ENCODE results near the gene GHRL.

The GHRL gene

GRCh38 chr3:10247679-10248183 is 45.0 kb downstream of the GHRL start:
- H3K4me3 Mint-ChIP-seq, result peak overlapping the region; percentile 94
- peaks cover 75% of the 10 kb centered on the region for H3K36me3 Mint-ChIP-seq (ENCODE audit: low read depth)
- no peaks in the 10 kb centered on the region for H3K27me3 Mint-ChIP-seq
- peak overlapping the region; percentile 85 for H3K27ac Mint-ChIP-seq
- intact Hi-C loops (cut with micrococcal nuclease), result loop anchor here (2.0 kb wide), 1 partner anchor 15 kb away; no protein-coding TSS in a partner anchor
- H3K4me1 Mint-ChIP-seq (ENCODE audit: low read depth), result peaks cover 45% of the 10 kb centered on the region
- H3K9me3 Mint-ChIP-seq, result peaks cover 20% of the 10 kb centered on the region

DNA sequence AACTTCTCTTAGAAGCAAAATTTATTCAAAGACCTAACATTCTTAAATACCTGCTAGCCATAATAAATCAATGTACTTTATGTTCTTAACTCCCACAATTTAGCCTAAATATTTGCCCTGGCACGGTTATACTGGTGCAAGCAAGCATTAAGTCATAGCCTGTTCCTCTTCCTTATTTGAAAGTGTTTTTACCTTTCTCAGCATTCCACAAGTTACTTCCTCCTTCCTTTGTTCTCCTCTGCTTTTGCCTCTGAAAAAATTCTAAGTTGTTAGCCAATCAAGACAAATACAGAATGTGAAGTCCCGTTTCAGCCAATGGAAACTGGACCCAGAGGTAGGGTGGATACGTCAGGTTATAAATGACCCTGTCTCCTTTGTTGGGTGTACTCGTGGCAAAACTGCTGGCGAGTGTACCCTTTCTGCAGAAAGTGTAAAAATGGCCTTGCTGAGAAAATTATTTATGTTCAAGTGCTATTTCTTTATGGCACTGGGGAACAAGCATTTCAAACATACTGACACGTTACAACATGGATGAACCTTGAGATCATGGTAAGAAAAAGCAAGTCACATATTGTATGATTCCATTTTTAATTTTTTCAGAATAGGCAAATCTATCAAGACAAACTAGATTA is 47.5 kb downstream of the GHRL start:
- H3K27me3 Mint-ChIP-seq, result no peaks in the 10 kb centered on the region
- H3K36me3 Mint-ChIP-seq (ENCODE audit: low read depth), result peaks cover 58% of the 10 kb centered on the region
- peak overlapping the region; percentile 33 for H3K27ac Mint-ChIP-seq

DNA sequence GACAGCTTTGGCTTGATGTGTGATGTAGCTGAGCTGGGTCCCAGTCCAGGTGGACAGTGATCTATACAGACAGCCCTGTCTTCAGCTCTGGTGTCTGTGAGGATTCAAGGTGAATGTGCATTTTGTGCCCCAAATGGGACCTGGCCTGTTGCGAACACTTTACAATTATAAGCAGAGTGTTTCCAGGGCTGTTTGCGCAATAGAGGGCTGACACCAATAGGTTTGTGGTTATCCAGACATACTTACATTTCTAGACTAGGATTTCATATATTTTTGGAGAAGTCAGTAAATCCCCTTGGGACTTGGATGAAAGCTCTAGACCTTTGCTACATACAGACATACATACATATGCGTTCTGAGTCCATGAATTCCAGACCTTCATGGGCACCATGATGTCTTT is 48.7 kb downstream of the GHRL start:
- H3K27ac Mint-ChIP-seq, result no peak overlapping the region
- intact Hi-C loops (cut with micrococcal nuclease), result no loop called here
- no peaks in the 10 kb centered on the region for H3K27me3 Mint-ChIP-seq
- peaks cover 25% of the 10 kb centered on the region for H3K4me1 Mint-ChIP-seq (ENCODE audit: low read depth)
- H3K36me3 Mint-ChIP-seq (ENCODE audit: low read depth), result peaks cover 59% of the 10 kb centered on the region
- H3K9me3 Mint-ChIP-seq, result peaks cover 20% of the 10 kb centered on the region
- no peak overlapping the region for H3K4me3 Mint-ChIP-seq

More for the DNA sequence above, 47.5 kb downstream of the GHRL start:
- Mint-ChIP-seq H3K4me3 (no peak overlapping the region), H3K9me3 (peaks cover 20% of the 10 kb centered on the region), H3K4me1 (ENCODE audit: low read depth) (peaks cover 33% of the 10 kb centered on the region)
- intact Hi-C loops (cut with micrococcal nuclease), result no loop called here

GRCh38 chr3:10242182-10243065 is 50.3 kb downstream of the GHRL start:
- H3K9me3 Mint-ChIP-seq, result peaks cover 20% of the 10 kb centered on the region

DNA sequence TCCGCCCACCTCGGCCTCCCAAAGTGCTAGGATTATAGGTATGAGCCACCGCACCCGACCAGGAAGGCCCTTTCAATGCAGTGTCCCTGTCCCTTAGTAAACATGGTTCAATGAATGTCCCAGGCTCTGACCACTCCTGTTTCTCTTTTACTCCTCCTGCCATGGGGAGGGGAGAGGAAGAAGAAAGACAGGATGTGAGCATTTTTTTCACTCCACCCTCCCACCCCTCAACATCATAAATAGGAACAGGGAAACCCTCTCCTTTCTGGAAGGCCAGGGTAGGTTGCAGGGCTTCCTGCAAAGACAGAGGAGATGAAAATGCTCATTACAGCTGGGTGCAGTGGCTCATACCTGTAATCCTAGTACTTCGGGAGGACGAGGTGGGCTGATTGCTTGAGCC is 51.9 kb downstream of the GHRL start:
- intact Hi-C loops (cut with micrococcal nuclease), result no loop called here
- H3K4me1 Mint-ChIP-seq (ENCODE audit: low read depth), result peaks cover 29% of the 10 kb centered on the region

More at GRCh38 chr3:10242182-10243065, 50.3 kb downstream of the GHRL start:
- H3K4me3 Mint-ChIP-seq, result no peak overlapping the region
- H3K36me3 Mint-ChIP-seq (ENCODE audit: low read depth), result peaks cover 57% of the 10 kb centered on the region
- peak overlapping the region; percentile 85 for H3K27ac Mint-ChIP-seq
- H3K27me3 Mint-ChIP-seq, result no peaks in the 10 kb centered on the region
- intact Hi-C loops (cut with micrococcal nuclease), result no loop called here
- peaks cover 29% of the 10 kb centered on the region for H3K4me1 Mint-ChIP-seq (ENCODE audit: low read depth)

GRCh38 chr3:10238345-10239183 is 54.2 kb downstream of the GHRL start:
- intact Hi-C loops (cut with micrococcal nuclease), result no loop called here

More for the DNA sequence above, 51.9 kb downstream of the GHRL start:
- H3K4me3 Mint-ChIP-seq, result no peak overlapping the region
- peak overlapping the region; percentile 76 for H3K27ac Mint-ChIP-seq
- H3K9me3 Mint-ChIP-seq, result peaks cover 15% of the 10 kb centered on the region
- H3K36me3 Mint-ChIP-seq (ENCODE audit: low read depth), result peaks cover 57% of the 10 kb centered on the region
- no peaks in the 10 kb centered on the region for H3K27me3 Mint-ChIP-seq

More at GRCh38 chr3:10238345-10239183, 54.2 kb downstream of the GHRL start:
- H3K4me3 Mint-ChIP-seq, result no peak overlapping the region
- H3K27ac Mint-ChIP-seq, result peak overlapping the region; percentile 84
- peaks cover 55% of the 10 kb centered on the region for H3K36me3 Mint-ChIP-seq (ENCODE audit: low read depth)
- peaks cover 29% of the 10 kb centered on the region for H3K4me1 Mint-ChIP-seq (ENCODE audit: low read depth)
- no peaks in the 10 kb centered on the region for H3K27me3 Mint-ChIP-seq
- no peaks in the 10 kb centered on the region for H3K9me3 Mint-ChIP-seq
